ENCODE measurements around the gene SYK.

Gene SYK

GRCh38 chr9:90851444-90851843 lies 49.8 kb downstream of the SYK start:
- DNase-seq (ENCODE audit: low read depth in 2 of 2), result no peak

DNA sequence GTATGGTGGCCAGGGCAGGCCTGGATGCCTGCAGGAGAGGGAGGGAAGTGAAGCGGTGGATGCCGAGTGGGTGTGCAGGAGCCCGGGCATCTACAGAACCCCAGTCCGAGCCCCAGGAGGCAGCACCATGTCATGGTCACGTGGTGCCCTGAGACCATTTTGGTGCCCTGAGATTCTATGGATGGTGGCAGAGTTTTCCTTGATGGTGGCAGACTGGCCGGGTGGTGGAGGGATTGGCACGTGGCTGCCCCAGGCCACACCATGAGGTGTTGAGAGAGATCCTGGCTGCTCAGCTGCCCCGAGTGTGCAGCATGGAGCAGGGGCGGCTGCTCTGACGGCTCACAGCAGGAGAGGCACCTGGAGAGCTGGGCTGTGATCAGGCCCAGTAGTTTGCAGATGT lies 52.3 kb downstream of the SYK start:
- DNase-seq (ENCODE audit: low read depth in 2 of 2), result no peak

DNA sequence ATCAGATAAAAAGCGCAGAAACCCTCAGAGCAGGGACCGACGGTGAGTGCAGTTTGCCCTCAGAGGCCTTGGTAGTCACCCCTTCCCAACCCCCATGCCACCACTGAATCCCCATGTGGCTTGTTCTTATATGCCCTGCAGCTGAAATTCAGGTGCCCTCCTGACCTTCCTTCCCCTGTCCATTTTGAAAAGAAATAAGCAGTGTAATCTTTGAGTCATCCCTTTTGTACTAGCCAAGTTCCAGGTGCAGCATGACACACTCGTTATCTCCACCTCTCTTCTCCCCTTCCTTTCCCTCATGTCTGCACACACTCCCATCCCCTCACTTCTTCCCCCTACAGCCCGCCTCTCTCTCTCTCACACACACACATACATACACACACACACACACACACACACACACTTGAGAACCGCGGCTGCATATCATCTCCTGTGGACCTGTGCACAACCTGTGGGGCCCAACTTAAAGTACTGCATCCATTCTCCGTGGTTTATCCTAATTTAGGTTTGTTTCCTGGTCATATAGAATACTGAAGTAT lies 53.1 kb downstream of the SYK start:
- DNase-seq (ENCODE audit: low read depth in 2 of 2), result no peak

- no peak for DNase-seq (ENCODE audit: low read depth in 2 of 2)
Measured at GRCh38 chr9:90855208-90855902, 53.7 kb downstream of the SYK start.

- DNase-seq (ENCODE audit: low read depth in 2 of 2), result no peak
Measured at GRCh38 chr9:90857091-90857490, 55.5 kb downstream of the SYK start.

DNA sequence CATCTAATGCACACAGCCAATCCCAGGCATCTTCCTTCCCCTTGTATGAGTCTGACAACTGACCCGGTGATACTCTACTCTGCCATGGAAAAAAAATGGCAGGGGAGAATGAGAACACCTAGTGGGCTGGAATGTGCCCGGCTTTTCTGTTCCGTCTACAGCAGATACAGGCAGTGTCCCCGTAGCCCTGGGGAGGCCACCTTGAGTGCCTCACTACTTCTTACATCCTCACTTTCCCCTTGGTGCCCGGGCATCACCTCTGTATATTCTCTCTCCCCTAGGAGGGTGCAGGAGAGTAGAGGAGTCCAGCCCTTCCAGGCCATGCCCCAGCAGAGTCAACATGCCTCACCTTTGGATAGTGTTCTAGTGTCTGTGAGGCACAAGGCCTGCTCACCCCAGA lies 56.2 kb downstream of the SYK start:
- no peak for DNase-seq (ENCODE audit: low read depth in 2 of 2)

GRCh38 chr9:90858457-90858901 lies 56.9 kb downstream of the SYK start:
- DNase-seq (ENCODE audit: low read depth in 2 of 2), result no peak

- no peak for DNase-seq (ENCODE audit: low read depth in 2 of 2)
Measured at GRCh38 chr9:90860382-90860781, 58.8 kb downstream of the SYK start.

DNA sequence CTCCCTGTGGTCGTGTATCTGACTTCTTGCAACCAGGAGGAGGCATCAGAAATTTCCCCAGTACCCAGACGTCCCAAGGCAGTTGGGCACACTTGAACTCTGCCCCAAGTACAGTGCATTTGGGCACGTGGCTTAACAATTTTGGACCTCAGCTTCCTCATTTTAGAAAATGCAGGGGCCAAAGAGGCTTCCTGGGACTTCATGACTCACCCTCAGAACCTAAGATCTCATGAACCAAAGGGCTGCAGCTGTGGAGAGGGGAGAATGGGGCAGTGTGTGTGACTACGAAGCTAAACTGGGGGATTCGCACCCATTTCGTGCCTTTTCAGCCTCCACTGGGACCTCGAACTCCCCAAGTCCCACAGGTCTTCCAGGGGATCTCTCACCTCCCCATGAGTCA lies 59.2 kb downstream of the SYK start:
- DNase-seq (ENCODE audit: low read depth in 2 of 2), result no peak

DNA sequence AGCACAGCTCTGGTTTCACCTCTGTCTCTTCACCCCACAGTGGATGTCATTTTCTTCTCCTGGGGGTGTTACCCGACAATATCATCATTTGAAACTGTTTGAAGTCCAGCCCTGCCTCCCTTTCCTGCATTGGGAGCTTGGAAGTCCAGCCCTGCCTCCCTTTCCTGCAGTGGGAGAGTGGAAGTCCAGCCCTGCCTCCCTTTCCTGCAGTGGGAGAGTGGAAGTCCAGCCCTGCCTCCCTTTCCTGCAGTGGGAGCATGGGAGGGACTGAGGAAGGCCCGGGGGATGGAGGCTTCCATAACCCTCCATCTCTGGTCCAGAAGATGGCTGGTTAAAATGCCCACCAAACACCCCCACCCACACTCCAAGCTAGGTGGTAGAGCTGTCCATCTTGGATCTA lies 59.8 kb downstream of the SYK start:
- DNase-seq (ENCODE audit: low read depth in 2 of 2), result no peak

DNA sequence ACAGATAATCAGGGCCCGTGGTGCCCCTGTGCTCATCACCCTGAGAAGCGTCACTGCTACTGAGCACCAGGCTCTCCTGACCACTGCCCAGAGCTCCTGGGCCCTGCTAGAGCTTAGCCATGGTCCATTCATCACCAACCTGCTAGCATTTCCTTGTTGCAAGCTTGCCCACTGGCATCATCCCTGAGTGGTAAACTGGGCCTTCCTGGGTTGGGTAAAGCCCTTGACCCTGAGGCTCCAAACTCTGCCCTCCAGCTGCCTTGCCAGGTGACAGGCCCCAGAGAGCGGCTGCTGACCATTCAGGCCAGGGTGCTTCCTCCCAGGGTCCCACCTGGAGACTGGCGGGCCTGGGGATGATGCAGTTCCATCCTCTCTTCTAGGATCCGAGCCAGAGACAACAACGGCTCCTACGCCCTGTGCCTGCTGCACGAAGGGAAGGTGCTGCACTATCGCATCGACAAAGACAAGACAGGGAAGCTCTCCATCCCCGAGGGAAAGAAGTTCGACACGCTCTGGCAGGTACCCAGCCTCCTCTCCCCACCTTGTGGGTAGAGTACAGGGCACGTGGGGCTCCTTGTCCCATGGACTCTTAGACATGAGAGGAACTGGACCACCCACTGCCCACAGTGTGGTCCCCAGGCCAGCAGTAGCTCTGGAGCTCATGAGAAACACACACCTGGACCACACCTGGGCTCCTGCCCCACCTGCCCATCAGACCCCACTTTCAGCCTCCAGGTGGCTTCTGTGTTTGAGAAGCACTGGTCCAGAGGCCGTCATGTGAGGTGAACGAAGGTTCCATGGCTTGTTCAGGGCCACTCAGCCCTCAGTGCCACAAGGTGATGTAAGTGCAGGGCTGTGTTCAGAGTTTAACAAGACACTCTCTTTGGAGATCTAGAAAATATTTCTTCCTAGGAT lies 60.5 kb downstream of the SYK start:
- DNase-seq (ENCODE audit: low read depth in 2 of 2), result no peak

- no peak for DNase-seq (ENCODE audit: low read depth in 2 of 2)
Measured at GRCh38 chr9:90864779-90865178, 63.2 kb downstream of the SYK start.

GRCh38 chr9:90867101-90867500 lies 65.5 kb downstream of the SYK start:
- DNase-seq (ENCODE audit: low read depth in 2 of 2), result no peak

DNA sequence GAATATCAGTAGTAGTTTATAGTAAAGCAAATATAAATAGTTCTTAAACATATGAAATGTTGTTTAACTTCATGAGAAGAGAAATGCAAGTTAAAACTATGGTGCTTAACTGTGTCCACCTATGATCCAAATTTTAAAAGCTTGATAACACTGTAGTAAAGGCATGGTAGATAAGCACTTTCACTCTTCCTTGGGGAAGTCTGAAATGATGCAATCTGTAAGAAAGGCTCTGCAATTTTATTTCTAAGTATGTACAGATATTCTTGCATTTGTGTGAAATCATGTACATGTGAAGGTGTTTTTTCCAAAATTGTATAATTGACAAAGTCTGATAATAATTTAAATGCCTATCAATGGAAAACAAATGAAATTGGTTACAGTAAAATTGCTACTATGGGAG lies 66.9 kb downstream of the SYK start:
- DNase-seq (ENCODE audit: low read depth in 2 of 2), result no peak

- DNase-seq (ENCODE audit: low read depth in 2 of 2), result no peak
Measured at GRCh38 chr9:90869361-90869760, 67.7 kb downstream of the SYK start.

DNA sequence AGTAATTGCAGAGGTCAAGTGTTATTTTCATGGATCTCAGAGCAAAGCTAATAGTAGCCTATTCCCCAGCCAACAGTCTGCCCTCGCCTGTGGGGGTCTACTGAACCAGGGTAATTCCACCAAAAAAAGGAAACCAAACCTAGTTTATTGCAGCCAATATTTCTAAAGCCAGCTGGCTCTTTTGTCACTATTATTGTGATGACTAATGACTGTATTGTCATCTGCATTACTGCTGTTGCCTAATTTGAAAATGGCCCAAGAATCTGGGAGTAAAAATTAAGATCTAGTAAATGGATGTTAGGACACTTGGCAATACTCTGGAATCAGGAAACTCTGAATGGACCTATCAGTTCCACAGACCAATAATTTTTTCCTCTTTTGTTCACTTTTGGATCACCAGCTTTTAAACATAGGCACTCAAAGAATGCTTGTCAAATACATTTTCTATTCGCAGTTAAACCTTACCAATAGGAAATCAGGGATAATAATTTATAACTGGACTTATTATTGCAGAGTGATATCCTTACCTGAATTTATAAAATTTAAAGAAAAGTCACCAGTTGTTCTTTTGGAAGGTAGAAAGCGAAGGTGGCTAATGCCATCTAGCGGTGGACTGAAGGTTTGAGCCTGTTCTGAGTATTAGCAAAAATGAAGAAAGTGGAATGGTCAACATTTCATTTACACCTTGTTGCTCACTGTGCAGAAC lies 69.2 kb downstream of the SYK start:
- DNase-seq (ENCODE audit: low read depth in 2 of 2), result peak in 1 of 2 donors; percentile 9

DNA sequence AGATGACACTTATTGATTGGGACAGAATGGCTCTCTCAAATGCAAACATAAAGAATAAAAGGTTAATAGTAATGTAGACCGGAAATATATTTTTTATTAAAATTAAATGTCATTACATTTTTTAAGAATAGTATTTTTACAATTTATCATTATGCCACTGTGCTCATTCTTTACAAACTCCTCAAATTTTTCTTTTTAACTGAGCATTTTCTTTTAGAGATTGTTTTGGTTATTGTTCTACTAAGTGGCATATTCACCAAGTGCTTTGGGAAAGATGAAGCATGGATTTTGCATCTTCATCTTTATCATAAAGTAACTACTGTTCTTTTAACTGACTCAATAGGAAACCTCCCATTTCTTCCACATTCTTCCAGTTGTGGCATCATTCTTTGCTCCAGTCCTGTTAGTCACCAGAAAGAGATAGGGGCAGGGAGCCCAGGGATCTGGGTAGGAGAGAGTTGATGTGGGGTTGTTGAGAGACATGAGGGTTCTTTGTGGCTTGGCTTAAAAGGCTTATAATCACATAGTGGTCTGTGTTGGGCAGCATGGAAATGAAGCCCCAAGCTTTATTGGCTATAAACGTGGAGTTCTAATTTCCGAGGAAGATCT lies 69.8 kb downstream of the SYK start:
- DNase-seq (ENCODE audit: low read depth in 2 of 2), result no peak

DNA sequence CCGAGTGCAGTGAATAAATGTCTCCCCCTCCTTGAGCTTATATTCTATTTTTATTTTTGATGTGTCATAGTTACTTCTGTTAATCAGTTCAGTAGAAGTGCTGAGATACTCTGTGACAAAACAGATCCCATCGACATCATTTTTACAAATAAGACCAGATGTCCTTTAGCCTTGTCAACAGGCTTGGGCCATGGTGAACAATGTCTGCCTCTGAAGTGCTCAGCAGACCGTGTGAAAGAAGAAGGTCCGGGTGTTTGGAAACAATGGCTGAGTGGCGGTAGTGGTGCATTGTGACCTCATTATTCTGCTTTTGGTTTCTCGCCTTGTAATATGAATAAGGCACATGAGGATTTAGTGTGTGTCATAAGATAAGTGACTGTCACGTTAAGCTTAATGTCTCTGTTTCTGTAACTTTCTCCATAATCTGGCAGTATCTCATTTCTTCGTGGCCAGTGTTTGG lies 71.2 kb downstream of the SYK start:
- DNase-seq (ENCODE audit: low read depth in 2 of 2), result no peak

DNA sequence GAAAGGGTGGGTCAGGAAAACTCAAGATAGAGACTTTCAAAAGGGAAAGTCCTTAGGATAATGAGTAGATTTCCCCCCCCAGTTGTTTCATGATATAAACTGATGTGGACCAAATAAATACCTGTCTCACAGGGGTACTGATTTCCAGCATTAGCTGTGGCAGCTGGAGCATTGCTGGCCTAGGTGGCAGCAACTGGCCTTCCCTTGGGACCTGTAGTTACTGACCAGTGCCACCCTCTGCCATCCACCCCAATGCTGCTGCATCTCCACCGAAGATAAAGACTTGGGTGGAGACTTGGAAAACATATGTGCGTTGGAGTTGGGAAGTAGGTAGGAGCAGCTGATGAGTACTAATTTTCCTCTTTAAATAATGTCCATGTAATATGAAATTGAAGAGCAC lies 71.8 kb downstream of the SYK start:
- no peak for DNase-seq (ENCODE audit: low read depth in 2 of 2)

DNA sequence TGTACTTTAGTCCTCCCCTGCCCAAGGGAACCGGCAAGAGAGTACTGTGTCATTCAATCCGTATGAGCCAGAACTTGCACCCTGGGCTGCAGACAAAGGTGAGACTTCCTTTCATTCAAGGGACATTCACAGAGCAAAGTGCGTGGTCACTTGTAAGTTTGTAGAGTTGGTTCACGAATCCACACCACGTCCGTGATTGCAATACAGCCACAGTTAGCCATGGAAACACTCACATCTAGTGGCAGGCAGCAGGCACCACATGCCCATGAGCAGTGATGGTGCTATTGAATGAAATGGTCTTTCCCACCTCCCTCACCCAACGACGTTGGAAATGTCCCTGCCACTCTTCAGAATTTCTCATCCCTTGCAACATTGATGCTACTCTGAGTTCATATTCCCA lies 72.6 kb downstream of the SYK start:
- no peak for DNase-seq (ENCODE audit: low read depth in 2 of 2)

GRCh38 chr9:90878562-90878961 lies 76.9 kb downstream of the SYK start:
- DNase-seq (ENCODE audit: low read depth in 2 of 2), result no peak

- DNase-seq (ENCODE audit: low read depth in 2 of 2), result no peak
Measured at GRCh38 chr9:90880066-90880465, 78.4 kb downstream of the SYK start.

Measured in stimulated activated CD8-positive, alpha-beta memory T cell treated with anti-CD3 and anti-CD28 coated beads, Interleukin-7, amount 100 ng/mL, for 4 hours (primary cell).